A549 (cell line): ENCODE measurements around the gene MYB. TPM values are rescaled to one million over a fixed set of nuclear protein-coding genes. Genes with fewer than 3 reads are reported as not detected.

Experiments
- ATAC-seq, 2 experiments: fragments of 200-7000 bp in 1 of 2; fragments of >200 bp in 1 of 2; cut with Nextera tagmentation in 1 of 2; cut with Tn5 transposase in 1 of 2; 3 replicates each; pipeline versions ENCODE4 v1.8.0 to v1.9.1; 2018 to 2020; ENCODE audit warnings: mild to moderate bottlenecking in 1 of 2, moderate library complexity in 1 of 2
- CTCF ChIA-PET: fragments of 300-600 bp; sonication (Branson Sonifier 250); formaldehyde crosslinking; extraction: SDS; loops from one replicate; lab custom pipeline; 2021; ENCODE audit warnings: antibody characterized with exemption, inconsistent platforms; lab: Yijun Ruan, JAX
- POLR2A ChIA-PET: fragments of 350-600 bp; formaldehyde crosslinking; extraction: SDS; loops from one replicate; lab custom pipeline; 2021; ENCODE audit warnings: antibody characterized with exemption, inconsistent platforms; lab: Yijun Ruan, JAX
- DNase-seq, 2 experiments: peaks; one replicate each; pipeline versions ENCODE4 v3.0.0 to v3.0.0-alpha.2; 2011 to 2016; ENCODE audit warnings: low read depth in 1 of 2, low spot score in 1 of 2
- FAIRE-seq: peaks from 2 replicates; lab custom pipeline; 2011; peaks lifted over from hg19 to GRCh38; lab: Jason Lieb, UNC
- H3K27ac ChIP-seq, 2 experiments: fragments of >200 bp; sonication (Bioruptor Twin); formaldehyde crosslinking; 3 replicates each; pipeline ENCODE4 v1.5.1; 2016 to 2017
- H3K4me1 ChIP-seq: fragments of >200 bp; sonication (Bioruptor Twin); formaldehyde crosslinking; 3 replicates; pipeline ENCODE4 v1.6.1; 2016
- H3K4me2 ChIP-seq: fragments of >200 bp; sonication (Bioruptor Twin); formaldehyde crosslinking; 3 replicates; pipeline ENCODE4 v1.6.1; 2016
- H3K4me3 ChIP-seq: fragments of >200 bp; sonication (Bioruptor Twin); formaldehyde crosslinking; 3 replicates; pipeline ENCODE4 v1.5.1; 2016
- H3K9me3 ChIP-seq: fragments of >200 bp; sonication (Bioruptor Twin); formaldehyde crosslinking; 3 replicates; pipeline ENCODE4 v1.6.1; 2016
- CHD2 ChIP-seq: fragments of 150-350 bp; IDR thresholded peaks from 2 replicates; pipeline ENCODE4 v1.6.1; 2014; ENCODE audit warnings: low read length; ENCODE audit not compliant: partially characterized antibody
- CHD4 ChIP-seq: fragments of 200-600 bp; sonication (generic); IDR thresholded peaks from 2 replicates; pipeline ENCODE4 v1.6.1; 2016; ENCODE audit warnings: antibody characterized with exemption, mild to moderate bottlenecking, borderline replicate concordance
- ELK1 ChIP-seq: fragments of 150-350 bp; IDR thresholded peaks from 2 replicates; pipeline ENCODE4 v1.6.1; 2014; ENCODE audit warnings: low read depth, mild to moderate bottlenecking, low read length
- EP300 ChIP-seq, 2 experiments: fragments of >200 bp; sonication (Bioruptor Twin); formaldehyde crosslinking; IDR thresholded peaks; 2 replicates in 1 of 2; 3 replicates in 1 of 2; pipeline ENCODE4 v1.6.1; 2016 to 2017
- FOSB ChIP-seq: fragments of 250-450 bp; sonication (Bioruptor Pico); IDR thresholded peaks from 2 replicates; pipeline ENCODE4 v1.5.0; 2020; ENCODE audit warnings: mild to moderate bottlenecking, moderate library complexity
- FOXS1 ChIP-seq: fragments of 250-450 bp; sonication (Bioruptor Pico); IDR thresholded peaks from 2 replicates; pipeline ENCODE4 v1.5.0; 2020; ENCODE audit warnings: mild to moderate bottlenecking, moderate library complexity
- HDAC2 ChIP-seq: fragments of 200-600 bp; sonication (generic); IDR thresholded peaks from 2 replicates; pipeline ENCODE4 v1.6.1; 2016
- HES2 ChIP-seq: fragments of >200 bp; sonication (Bioruptor Twin); formaldehyde crosslinking; IDR thresholded peaks from 2 replicates; pipeline ENCODE4 v1.6.1; 2016
- HEYL ChIP-seq: fragments of 250-450 bp; sonication (Bioruptor Pico); IDR thresholded peaks from 2 replicates; pipeline ENCODE4 v1.8.0; 2021; ENCODE audit warnings: mild to moderate bottlenecking, moderate library complexity
- HOXB13 ChIP-seq: fragments of 250-450 bp; sonication (Bioruptor Pico); IDR thresholded peaks from 2 replicates; pipeline ENCODE4 v1.5.0; 2020; ENCODE audit warnings: low read depth, mild to moderate bottlenecking, moderate library complexity
- HOXB5 ChIP-seq: fragments of 250-450 bp; sonication (Bioruptor Pico); IDR thresholded peaks from 2 replicates; pipeline ENCODE4 v1.5.0; 2020; ENCODE audit warnings: mild to moderate bottlenecking, moderate library complexity
- JUN ChIP-seq, 2 experiments: fragments of >200 bp; sonication (Bioruptor Twin); formaldehyde crosslinking; IDR thresholded peaks; 2 replicates in 1 of 2; 3 replicates in 1 of 2; pipeline ENCODE4 v1.6.1; 2016 to 2017
- JUNB ChIP-seq: fragments of >200 bp; sonication (Bioruptor Twin); formaldehyde crosslinking; IDR thresholded peaks from 2 replicates; pipeline ENCODE4 v1.6.1; 2016
- KDM1A ChIP-seq: fragments of 200-600 bp; sonication (generic); IDR thresholded peaks from 2 replicates; pipeline ENCODE4 v1.6.1; 2016; ENCODE audit warnings: low read depth, mild to moderate bottlenecking
- KDM5A ChIP-seq: fragments of 200-600 bp; sonication (generic); IDR thresholded peaks from 2 replicates; pipeline ENCODE4 v1.6.1; 2016; ENCODE audit warnings: antibody characterized with exemption, mild to moderate bottlenecking
- PBX3 ChIP-seq: IDR thresholded peaks from 2 replicates; pipeline ENCODE4 v1.6.1; 2012
- RARB ChIP-seq: fragments of 250-450 bp; sonication (Bioruptor Pico); IDR thresholded peaks from 2 replicates; pipeline ENCODE4 v1.8.0; 2021; ENCODE audit warnings: mild to moderate bottlenecking, moderate library complexity
- RCOR1 ChIP-seq: fragments of 150-350 bp; IDR thresholded peaks from 2 replicates; pipeline ENCODE4 v1.6.1; 2014; ENCODE audit warnings: antibody characterized with exemption, low read length, low read depth
- RFX5 ChIP-seq: fragments of 450-650 bp; IDR thresholded peaks from 2 replicates; pipeline ENCODE4 v1.7.1; 2014; ENCODE audit warnings: antibody characterized with exemption, mild to moderate bottlenecking, moderate library complexity
- SMC3 ChIP-seq: fragments of >200 bp; sonication (Bioruptor Twin); formaldehyde crosslinking; IDR thresholded peaks from 3 replicates; pipeline ENCODE4 v1.6.1; 2018; ENCODE audit warnings: inconsistent platforms
- SREBF2 ChIP-seq: fragments of 450-650 bp; IDR thresholded peaks from 2 replicates; pipeline ENCODE4 v1.6.1; 2014; ENCODE audit warnings: mild to moderate bottlenecking, moderate library complexity
- TFCP2L1 ChIP-seq: fragments of 250-450 bp; sonication (Bioruptor Pico); IDR thresholded peaks from 2 replicates; pipeline ENCODE4 v1.5.0; 2021; ENCODE audit warnings: mild to moderate bottlenecking
- ZC3H11A ChIP-seq: fragments of 450-650 bp; IDR thresholded peaks from 2 replicates; pipeline ENCODE4 v1.6.1; 2014; ENCODE audit warnings: antibody characterized with exemption, mild to moderate bottlenecking
- ZFP36 ChIP-seq: fragments of 450-650 bp; IDR thresholded peaks from 2 replicates; pipeline ENCODE4 v1.6.1; 2014; ENCODE audit warnings: borderline replicate concordance; ENCODE audit not compliant: partially characterized antibody
- WGBS: methylation state at CpG from one replicate; pipeline ENCODE4 v1.1.6; 2017; ENCODE audit errors: missing lambda C conversion rate; 5-methylcytosine and 5-hydroxymethylcytosine counted together
- polyA plus RNA-seq, 4 experiments: library from polyadenylated mRNA; depleted of rRNA in 3 of 4; stranded (reverse); fragments of >200 nt; fragmentation: RNase III in 1 of 4; extraction: RNeasy Plus Mini Kit Qiagen cat#74134 plus additional on column Dnase treatment in 1 of 4; gene quantifications; 2 replicates in 3 of 4; 3 replicates in 1 of 4; pipeline ENCODE4 v1.2.3, GENCODE V29; 2011 to 2017

MYB gene
- polyA plus RNA-seq, 2 of the 4 experiments (the other 2 are of a cell fraction): 0.22 to 0.27 TPM

- no peak for TF ChIP-seq ZFP36
- no peak for TF ChIP-seq ELK1
- no peak for TF ChIP-seq PBX3
These were observed 12.3 kb upstream of the MYB start (continued) for GRCh38 chr6:135168766-135169165.

GRCh38 chr6:135170238-135170637 is 10.9 kb upstream of the MYB start:
- no peaks in the 10 kb centered on the region for H3K9me3 ChIP-seq
- ChIA-PET CTCF (no interaction called here), POLR2A (no interaction called here)
- no peak overlapping the region for H3K4me3 ChIP-seq
- ATAC-seq: no peak
- H3K4me2 ChIP-seq: no peak overlapping the region
- DNase-seq: no peak
- H3K4me1 ChIP-seq: no peaks in the 10 kb centered on the region
- TF ChIP-seq RCOR1 (no peak), JUNB (no peak), HDAC2 (no peak), CHD2 (no peak), FOXS1 (CRISPR knock-in tag) (no peak)
- no peak for FAIRE-seq
- 32% methylated on average over 2 of the region's 2 CpGs for WGBS
- no peak overlapping the region for H3K27ac ChIP-seq

GRCh38 chr6:135170849-135171248 is 10.3 kb upstream of the MYB start:
- no peak for DNase-seq
- Histone ChIP-seq H3K9me3 (no peaks in the 10 kb centered on the region), H3K27ac (no peak overlapping the region), H3K4me1 (no peaks in the 10 kb centered on the region), H3K4me3 (no peak overlapping the region), H3K4me2 (no peak overlapping the region)
- WGBS: 45% methylated on average over 3 of the region's 3 CpGs
- CTCF ChIA-PET: interaction anchor here (0.9 kb wide), 1 partner anchor 12 kb away, joined by 3 read pairs; no protein-coding TSS in a partner anchor
- FAIRE-seq: no peak
- POLR2A ChIA-PET: no interaction called here
- TF ChIP-seq SMC3 (no peak), KDM1A (no peak), SREBF2 (no peak), EP300 (IDR thresholded peaks at IDR 0.05) (no peak), HEYL (CRISPR knock-in tag) (no peak), FOXS1 (CRISPR knock-in tag) (no peak), TFCP2L1 (CRISPR knock-in tag) (no peak), HOXB13 (CRISPR knock-in tag) (no peak), HDAC2 (no peak), HOXB5 (CRISPR knock-in tag) (no peak), RARB (no peak), KDM5A (no peak), JUN (IDR thresholded peaks at IDR 0.05) (no peak), CHD4 (no peak), ZC3H11A (no peak)
- no peak for ATAC-seq

GRCh38 chr6:135173242-135173988 is 7.7 kb upstream of the MYB start:
- POLR2A ChIA-PET: no interaction called here
- no peak overlapping the region for H3K4me2 ChIP-seq
- 93% methylated on average over 3 of the region's 3 CpGs for WGBS
- no peaks in the 10 kb centered on the region for H3K9me3 ChIP-seq
- H3K4me1 ChIP-seq: no peaks in the 10 kb centered on the region
- H3K27ac ChIP-seq: no peak overlapping the region
- FAIRE-seq (no peak), DNase-seq (no peak), ATAC-seq (no peak)
- H3K4me3 ChIP-seq: no peak overlapping the region
- no peak for TF ChIP-seq RFX5
- TF ChIP-seq FOSB: no peak
- no peak for TF ChIP-seq HES2
- CTCF ChIA-PET: no interaction called here
